Progenitor cell of endocrine pancreas (in vitro differentiated cells): Measurements from ENCODE around the gene SLC39A11. TPM values are rescaled to one million over a fixed set of nuclear protein-coding genes. Genes with fewer than 3 reads are reported as not detected.

Source experiments
- DNase-seq: peaks from one replicate; pipeline ENCODE4 v3.0.0; 2021; ENCODE audit warnings: low spot score; ENCODE audit not compliant: unreplicated experiment
- H3K27ac Mint-ChIP-seq: 2 replicates; pipeline ENCODE4 v1.8.0; 2021; ENCODE audit warnings: mild to moderate bottlenecking, moderate library complexity, mixed read lengths
- H3K27me3 Mint-ChIP-seq: 2 replicates; pipeline ENCODE4 v1.8.0; 2021; ENCODE audit warnings: mixed read lengths
- H3K36me3 Mint-ChIP-seq: 2 replicates; pipeline ENCODE4 v1.8.0; 2022; ENCODE audit warnings: mixed read lengths; ENCODE audit not compliant: insufficient read depth
- H3K4me1 Mint-ChIP-seq: 2 replicates; pipeline ENCODE4 v1.8.0; 2021; ENCODE audit warnings: low read depth, mixed read lengths
- H3K4me3 Mint-ChIP-seq: 2 replicates; pipeline ENCODE4 v1.8.0; 2021; ENCODE audit warnings: low read depth, mild to moderate bottlenecking, moderate library complexity, mixed read lengths
- H3K9me3 Mint-ChIP-seq: 2 replicates; pipeline ENCODE4 v1.8.0; 2021; ENCODE audit warnings: low read depth, mixed read lengths
- total RNA-seq: library from RNA; stranded (reverse); gene quantifications from 2 replicates; pipeline ENCODE4 v1.2.1, GENCODE V29; 2021
- TF ChIP-seq, protein P1 (sequence below): fragments of 200-600 bp; sonication (generic); IDR thresholded peaks from one replicate; pipeline ENCODE4 v1.5.0; 2021; ENCODE audit warnings: antibody characterized with exemption, mild to moderate bottlenecking; ENCODE audit not compliant: unreplicated experiment

The SLC39A11 gene
- total RNA-seq, 1 donor from 2014 or later, result 20.5 TPM

GRCh38 chr17:73093286-73093685, 798 bp upstream of the SLC39A11 start:
- peaks cover 35% of the 10 kb centered on the region for H3K27me3 Mint-ChIP-seq
- no peak for DNase-seq
- H3K4me3 Mint-ChIP-seq, result no peak overlapping the region
- H3K36me3 Mint-ChIP-seq, result peaks cover 2% of the 10 kb centered on the region
- H3K4me1 Mint-ChIP-seq, result peaks cover 26% of the 10 kb centered on the region
- no peak overlapping the region for H3K27ac Mint-ChIP-seq
- TF ChIP-seq, protein P1, sequence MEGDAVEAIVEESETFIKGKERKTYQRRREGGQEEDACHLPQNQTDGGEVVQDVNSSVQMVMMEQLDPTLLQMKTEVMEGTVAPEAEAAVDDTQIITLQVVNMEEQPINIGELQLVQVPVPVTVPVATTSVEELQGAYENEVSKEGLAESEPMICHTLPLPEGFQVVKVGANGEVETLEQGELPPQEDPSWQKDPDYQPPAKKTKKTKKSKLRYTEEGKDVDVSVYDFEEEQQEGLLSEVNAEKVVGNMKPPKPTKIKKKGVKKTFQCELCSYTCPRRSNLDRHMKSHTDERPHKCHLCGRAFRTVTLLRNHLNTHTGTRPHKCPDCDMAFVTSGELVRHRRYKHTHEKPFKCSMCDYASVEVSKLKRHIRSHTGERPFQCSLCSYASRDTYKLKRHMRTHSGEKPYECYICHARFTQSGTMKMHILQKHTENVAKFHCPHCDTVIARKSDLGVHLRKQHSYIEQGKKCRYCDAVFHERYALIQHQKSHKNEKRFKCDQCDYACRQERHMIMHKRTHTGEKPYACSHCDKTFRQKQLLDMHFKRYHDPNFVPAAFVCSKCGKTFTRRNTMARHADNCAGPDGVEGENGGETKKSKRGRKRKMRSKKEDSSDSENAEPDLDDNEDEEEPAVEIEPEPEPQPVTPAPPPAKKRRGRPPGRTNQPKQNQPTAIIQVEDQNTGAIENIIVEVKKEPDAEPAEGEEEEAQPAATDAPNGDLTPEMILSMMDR, result no peak
- no peaks in the 10 kb centered on the region for H3K9me3 Mint-ChIP-seq

DNA sequence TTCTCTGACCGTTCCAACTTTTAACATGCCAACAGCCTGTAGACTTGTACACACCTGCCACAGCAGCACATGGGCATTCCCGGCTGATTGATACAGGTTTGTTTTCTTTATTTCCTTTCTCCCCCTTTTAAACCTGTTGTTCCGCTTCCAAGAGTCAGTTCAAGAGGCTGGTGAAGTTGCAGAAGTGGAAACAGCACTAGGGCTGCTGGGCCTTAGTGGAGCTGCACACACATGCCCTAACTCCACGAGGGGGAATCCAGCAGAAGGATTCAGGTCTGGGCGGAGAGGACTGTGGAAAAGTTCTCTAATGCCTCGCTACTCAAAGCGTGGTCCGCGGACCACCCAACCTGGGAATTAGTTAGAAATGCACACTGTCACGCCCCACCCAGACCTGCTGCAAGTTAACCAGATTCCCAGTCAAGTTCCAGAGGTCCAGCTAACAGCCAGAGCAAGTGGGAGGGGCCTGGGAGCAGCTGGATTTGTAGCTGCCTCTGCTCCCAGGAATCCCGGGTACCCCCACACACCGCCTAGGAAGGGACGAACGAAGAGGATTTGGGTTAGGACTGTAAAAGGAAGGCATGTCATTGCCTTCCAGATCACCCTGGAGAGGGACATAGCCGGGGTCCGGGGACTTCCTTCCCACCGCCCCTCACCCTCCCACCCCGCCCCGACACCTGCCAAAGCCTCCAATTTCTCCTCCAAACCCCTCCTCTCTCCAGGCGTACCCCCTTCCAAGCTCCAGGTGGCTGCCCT, 542 bp downstream of the SLC39A11 start:
- Mint-ChIP-seq H3K4me3 (peak overlapping the region; percentile 97), H3K9me3 (no peaks in the 10 kb centered on the region), H3K36me3 (peaks cover 6% of the 10 kb centered on the region), H3K4me1 (peaks cover 26% of the 10 kb centered on the region), H3K27ac (no peak overlapping the region), H3K27me3 (peaks cover 31% of the 10 kb centered on the region)
- DNase-seq, result no peak
- TF ChIP-seq, protein P1, result no peak

DNA sequence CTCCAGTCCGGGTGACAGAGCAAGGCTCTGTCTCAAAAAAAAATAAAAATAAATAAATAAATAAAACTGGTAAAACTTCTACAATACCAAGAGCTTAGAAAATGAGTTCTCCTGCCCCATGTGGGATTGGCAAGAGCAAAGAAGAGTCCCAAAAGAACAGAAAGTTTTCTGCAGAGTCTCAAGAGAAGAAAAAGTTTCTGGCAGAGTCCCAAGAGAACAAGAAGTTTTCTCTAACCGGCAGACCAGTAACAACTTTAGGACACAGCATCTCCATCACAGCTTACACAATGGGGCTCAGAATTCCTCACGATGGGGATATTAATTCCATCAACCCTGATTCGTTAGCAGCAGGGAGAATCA, 1.1 kb downstream of the SLC39A11 start:
- H3K36me3 Mint-ChIP-seq, result peaks cover 6% of the 10 kb centered on the region
- DNase-seq, result no peak

GRCh38 chr17:73090396-73091202, 1.9 kb downstream of the SLC39A11 start:
- TF ChIP-seq, protein P1, result no peak
- H3K27ac Mint-ChIP-seq, result no peak overlapping the region
- H3K9me3 Mint-ChIP-seq, result no peaks in the 10 kb centered on the region
- peaks cover 6% of the 10 kb centered on the region for H3K36me3 Mint-ChIP-seq
- H3K4me1 Mint-ChIP-seq, result peaks cover 26% of the 10 kb centered on the region
- no peak for DNase-seq
- H3K27me3 Mint-ChIP-seq, result peaks cover 19% of the 10 kb centered on the region
- H3K4me3 Mint-ChIP-seq, result peak overlapping the region; percentile 6

More for the DNA sequence above, 1.1 kb downstream of the SLC39A11 start:
- no peaks in the 10 kb centered on the region for H3K9me3 Mint-ChIP-seq
- H3K4me3 Mint-ChIP-seq, result peak overlapping the region; percentile 97
- no peak overlapping the region for H3K27ac Mint-ChIP-seq
- H3K27me3 Mint-ChIP-seq, result peaks cover 27% of the 10 kb centered on the region
- H3K4me1 Mint-ChIP-seq, result peaks cover 26% of the 10 kb centered on the region
- TF ChIP-seq, protein P1, result no peak

GRCh38 chr17:73089322-73090317, 2.9 kb downstream of the SLC39A11 start:
- Mint-ChIP-seq H3K4me1 (peaks cover 26% of the 10 kb centered on the region), H3K27me3 (peaks cover 13% of the 10 kb centered on the region), H3K36me3 (peaks cover 6% of the 10 kb centered on the region), H3K9me3 (no peaks in the 10 kb centered on the region), H3K4me3 (no peak overlapping the region), H3K27ac (peak overlapping the region; percentile 15)
- TF ChIP-seq, protein P1, result no peak
- DNase-seq, result no peak
